AG10803 (cell line): ENCODE measurements around the gene S100G.

ENCODE experiments used
- DNase-seq: peaks from one replicate; pipeline ENCODE4 v3.0.0; 2010; ENCODE audit warnings: low read depth
- H3K4me3 ChIP-seq: 2 replicates; pipeline ENCODE4 v1.5.1; 2011; ENCODE audit warnings: mild to moderate bottlenecking, low read length, control low read depth
- CTCF ChIP-seq: conservative IDR thresholded peaks from 2 replicates; pipeline ENCODE4 v1.5.1; 2011; ENCODE audit warnings: mild to moderate bottlenecking, low read length, control low read depth, inconsistent platforms

Gene S100G

DNA sequence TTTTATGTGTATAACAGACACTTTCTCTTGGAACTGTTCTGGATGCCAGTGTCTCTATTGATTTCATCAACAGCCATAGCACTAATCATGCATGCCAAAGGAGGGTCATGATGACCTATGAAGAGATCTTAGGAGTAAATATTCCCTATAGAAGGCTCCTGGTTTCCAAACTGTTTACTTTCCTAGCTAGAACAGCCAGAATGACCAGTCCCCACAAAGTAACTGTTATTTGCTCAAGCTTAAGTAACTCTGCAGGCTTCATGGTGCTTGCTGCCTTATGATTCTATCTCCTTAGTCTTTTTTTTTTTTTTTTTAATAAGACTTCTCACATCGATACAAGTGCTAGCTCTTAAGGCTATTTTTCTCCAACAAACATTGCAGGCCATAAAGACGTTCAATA lies 12.4 kb downstream of the S100G start:
- no peak for TF ChIP-seq CTCF
- DNase-seq: no peak
- no peak overlapping the region for H3K4me3 ChIP-seq

- TF ChIP-seq CTCF: peak; percentile 21
Measured at GRCh38 chrX:16664074-16664473, 14.1 kb downstream of the S100G start.

DNA sequence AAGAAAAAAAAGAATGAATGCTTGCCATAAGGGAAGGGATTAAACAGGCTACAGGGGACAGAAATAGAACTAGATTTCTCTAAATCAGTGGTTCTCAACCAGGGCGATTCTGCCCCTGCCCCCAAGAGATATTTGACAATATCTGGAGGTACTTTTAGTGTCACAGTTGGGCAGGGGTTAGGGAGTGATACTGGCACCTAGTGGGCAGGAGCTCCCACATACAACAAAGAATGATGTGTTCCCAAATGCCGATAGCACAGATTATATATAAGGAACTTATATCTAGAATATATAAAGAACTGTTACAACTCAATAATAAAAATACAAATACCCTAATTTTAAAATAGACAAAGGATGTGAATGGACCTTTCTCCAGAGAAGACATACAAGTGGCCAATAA lies 14.7 kb downstream of the S100G start:
- H3K4me3 ChIP-seq: no peak overlapping the region
- no peak for DNase-seq
- TF ChIP-seq CTCF: no peak

More at GRCh38 chrX:16664074-16664473, 14.1 kb downstream of the S100G start:
- no peak overlapping the region for H3K4me3 ChIP-seq
- DNase-seq: no peak

- peak; percentile 69 for DNase-seq
- TF ChIP-seq CTCF: no peak
- H3K4me3 ChIP-seq: no peak overlapping the region
Measured at GRCh38 chrX:16665089-16665488, 15.1 kb downstream of the S100G start.

GRCh38 chrX:16666541-16666940 lies 16.6 kb downstream of the S100G start:
- TF ChIP-seq CTCF: no peak
- peak; percentile 75 for DNase-seq
- H3K4me3 ChIP-seq: no peak overlapping the region

DNA sequence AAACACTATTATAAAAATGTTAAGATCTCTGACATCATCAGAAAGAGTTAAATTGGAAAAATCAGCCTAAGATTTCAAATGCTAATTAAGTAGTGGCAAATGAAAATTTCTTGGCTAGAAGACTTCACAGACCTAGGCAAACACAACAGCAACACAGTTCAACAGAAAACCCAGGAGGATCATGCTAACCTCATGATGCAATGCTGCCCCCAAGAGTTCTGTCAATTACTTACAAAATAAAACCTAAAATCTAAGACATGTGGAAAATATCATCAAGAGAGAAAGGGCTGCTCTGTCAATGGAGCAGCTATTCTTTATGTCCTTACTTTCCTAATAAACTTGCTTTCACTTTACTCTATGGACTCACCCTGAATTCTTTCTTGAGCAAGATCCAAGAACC lies 21.0 kb downstream of the S100G start:
- no peak overlapping the region for H3K4me3 ChIP-seq
- DNase-seq: peak; percentile 76
- peak; percentile 49 for TF ChIP-seq CTCF

DNA sequence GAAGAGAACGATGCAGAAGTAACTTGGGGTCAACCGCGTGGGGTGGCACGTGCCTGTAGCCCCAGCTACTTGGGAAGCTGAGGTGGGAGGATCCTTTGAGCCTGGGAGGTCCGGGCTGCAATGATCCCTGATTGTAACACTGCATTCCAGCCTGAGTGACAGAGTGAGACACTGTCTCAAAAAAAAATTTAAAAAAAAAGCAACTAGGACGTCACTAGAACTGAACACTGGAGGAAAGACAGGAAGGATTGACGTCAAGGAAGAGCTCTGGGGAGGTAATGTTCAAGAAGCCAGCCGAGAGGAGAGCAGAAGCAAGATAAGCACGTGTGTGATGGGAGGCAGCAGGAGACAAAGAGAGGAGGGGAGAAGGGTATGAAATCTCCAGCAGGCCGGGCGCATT lies 28.7 kb downstream of the S100G start:
- TF ChIP-seq CTCF: no peak
- no peak for DNase-seq
- H3K4me3 ChIP-seq: no peak overlapping the region
